GM23338 (cell line): Measurements from ENCODE around the gene AHNAK.

Experiments
- CREB1 ChIP-seq: fragments of 250-450 bp; sonication (Bioruptor Pico); IDR thresholded peaks from 2 replicates; pipeline ENCODE4 v1.5.0; 2020; ENCODE audit warnings: low read depth, mild to moderate bottlenecking, moderate library complexity
- CTCF ChIP-seq, 2 experiments: fragments of 200-600 bp in 1 of 2; sonication (generic) in 1 of 2; conservative IDR thresholded peaks; 2 replicates each; pipeline versions ENCODE4 v1.5.1 to v1.6.1; 2016 to 2017; ENCODE audit warnings: antibody characterized with exemption in 2 of 2, low read depth in 2 of 2, mild to moderate bottlenecking in 2 of 2, moderate library complexity in 1 of 2
- EZH2 ChIP-seq: fragments of 200-600 bp; sonication (generic); IDR thresholded peaks from one replicate; pipeline ENCODE4 v1.8.0; 2017; ENCODE audit warnings: antibody characterized with exemption, mild to moderate bottlenecking, low read depth; ENCODE audit not compliant: unreplicated experiment
- EZH2phosphoT487 ChIP-seq: fragments of 200-600 bp; sonication (generic); IDR thresholded peaks from one replicate; pipeline ENCODE4 v1.8.1; 2018; ENCODE audit warnings: antibody characterized with exemption; ENCODE audit not compliant: unreplicated experiment
- POLR2AphosphoS5 ChIP-seq: IDR thresholded peaks from 2 replicates; pipeline ENCODE4 v1.6.1; 2016; ENCODE audit warnings: antibody characterized with exemption, low read depth
- ZNF114 ChIP-seq: fragments of 250-450 bp; sonication (Bioruptor Pico); IDR thresholded peaks from 2 replicates; pipeline ENCODE4 v1.5.0; 2020; ENCODE audit warnings: mild to moderate bottlenecking, moderate library complexity
- TF ChIP-seq, protein P1 (sequence below): IDR thresholded peaks from 2 replicates; pipeline ENCODE4 v1.6.1; 2016; ENCODE audit warnings: antibody characterized with exemption

GRCh38 chr11:62398011-62398994, 148.3 kb downstream of the AHNAK start:
- TF ChIP-seq, protein P1, sequence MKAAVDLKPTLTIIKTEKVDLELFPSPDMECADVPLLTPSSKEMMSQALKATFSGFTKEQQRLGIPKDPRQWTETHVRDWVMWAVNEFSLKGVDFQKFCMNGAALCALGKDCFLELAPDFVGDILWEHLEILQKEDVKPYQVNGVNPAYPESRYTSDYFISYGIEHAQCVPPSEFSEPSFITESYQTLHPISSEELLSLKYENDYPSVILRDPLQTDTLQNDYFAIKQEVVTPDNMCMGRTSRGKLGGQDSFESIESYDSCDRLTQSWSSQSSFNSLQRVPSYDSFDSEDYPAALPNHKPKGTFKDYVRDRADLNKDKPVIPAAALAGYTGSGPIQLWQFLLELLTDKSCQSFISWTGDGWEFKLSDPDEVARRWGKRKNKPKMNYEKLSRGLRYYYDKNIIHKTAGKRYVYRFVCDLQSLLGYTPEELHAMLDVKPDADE = no peak
- TF ChIP-seq EZH2phosphoT487 = no peak
- TF ChIP-seq POLR2AphosphoS5 = no peak
- TF ChIP-seq EZH2 = no peak
- no peak for TF ChIP-seq CTCF (conservative IDR thresholded peaks at IDR 0.05; ENCODE audit: low read depth in 2 of 2)
- no peak for TF ChIP-seq CREB1 (CRISPR knock-in tag)
- no peak for TF ChIP-seq ZNF114 (CRISPR knock-in tag)
